ENCODE measurements around the gene HOXD9. TPM values are rescaled to one million over a fixed set of nuclear protein-coding genes. Genes with fewer than 3 reads are reported as not detected.

The HOXD9 gene
- total RNA-seq, 1 donor from 2014 or later: 12.5 TPM

- H3K27ac ChIP-seq: no peak overlapping the region
- peaks cover 5% of the 10 kb centered on the region for H3K27me3 ChIP-seq
- TF ChIP-seq POLR2A (IDR thresholded peaks at IDR 0.05) (no peak), POLR2AphosphoS5 (IDR thresholded peaks at IDR 0.05; ENCODE audit: insufficient read depth in 1 of 2, low read depth in 1 of 2) (no peak)
- TF ChIP-seq, protein P1, sequence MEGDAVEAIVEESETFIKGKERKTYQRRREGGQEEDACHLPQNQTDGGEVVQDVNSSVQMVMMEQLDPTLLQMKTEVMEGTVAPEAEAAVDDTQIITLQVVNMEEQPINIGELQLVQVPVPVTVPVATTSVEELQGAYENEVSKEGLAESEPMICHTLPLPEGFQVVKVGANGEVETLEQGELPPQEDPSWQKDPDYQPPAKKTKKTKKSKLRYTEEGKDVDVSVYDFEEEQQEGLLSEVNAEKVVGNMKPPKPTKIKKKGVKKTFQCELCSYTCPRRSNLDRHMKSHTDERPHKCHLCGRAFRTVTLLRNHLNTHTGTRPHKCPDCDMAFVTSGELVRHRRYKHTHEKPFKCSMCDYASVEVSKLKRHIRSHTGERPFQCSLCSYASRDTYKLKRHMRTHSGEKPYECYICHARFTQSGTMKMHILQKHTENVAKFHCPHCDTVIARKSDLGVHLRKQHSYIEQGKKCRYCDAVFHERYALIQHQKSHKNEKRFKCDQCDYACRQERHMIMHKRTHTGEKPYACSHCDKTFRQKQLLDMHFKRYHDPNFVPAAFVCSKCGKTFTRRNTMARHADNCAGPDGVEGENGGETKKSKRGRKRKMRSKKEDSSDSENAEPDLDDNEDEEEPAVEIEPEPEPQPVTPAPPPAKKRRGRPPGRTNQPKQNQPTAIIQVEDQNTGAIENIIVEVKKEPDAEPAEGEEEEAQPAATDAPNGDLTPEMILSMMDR (IDR thresholded peaks at IDR 0.05): no peak
- DNase-seq (ENCODE audit: extremely low spot score in 2 of 2): no peak
- H3K4me3 ChIP-seq: no peak overlapping the region
- no peaks in the 10 kb centered on the region for H3K9me3 ChIP-seq
- no peaks in the 10 kb centered on the region for H3K4me1 ChIP-seq
- intact Hi-C loops (cut with DNase I): no loop called here
- no peaks in the 10 kb centered on the region for H3K36me3 ChIP-seq
Measured at GRCh38 chr2:176172007-176172894, 49.7 kb downstream of the HOXD9 start.

GRCh38 chr2:176172895-176173566, 50.5 kb downstream of the HOXD9 start:
- Histone ChIP-seq H3K4me3 (no peak overlapping the region), H3K27me3 (peaks cover 5% of the 10 kb centered on the region), H3K27ac (no peak overlapping the region)

GRCh38 chr2:176173567-176174381, 51.3 kb downstream of the HOXD9 start:
- TF ChIP-seq, protein P1 (IDR thresholded peaks at IDR 0.05): no peak
- TF ChIP-seq POLR2A (IDR thresholded peaks at IDR 0.05) (no peak), POLR2AphosphoS5 (IDR thresholded peaks at IDR 0.05; ENCODE audit: insufficient read depth in 1 of 2, low read depth in 1 of 2) (no peak)
- H3K36me3 ChIP-seq: no peaks in the 10 kb centered on the region
- H3K27ac ChIP-seq: no peak overlapping the region
- H3K27me3 ChIP-seq: peaks cover 5% of the 10 kb centered on the region
- peaks cover 13% of the 10 kb centered on the region for H3K4me1 ChIP-seq
- H3K4me3 ChIP-seq: no peak overlapping the region
- no peak for DNase-seq (ENCODE audit: extremely low spot score in 2 of 2)
- intact Hi-C loops (cut with DNase I): no loop called here
- no peaks in the 10 kb centered on the region for H3K9me3 ChIP-seq

More at GRCh38 chr2:176172895-176173566, 50.5 kb downstream of the HOXD9 start:
- H3K36me3 ChIP-seq: no peaks in the 10 kb centered on the region
- TF ChIP-seq POLR2AphosphoS5 (IDR thresholded peaks at IDR 0.05; ENCODE audit: insufficient read depth in 1 of 2, low read depth in 1 of 2): no peak
- no peak for TF ChIP-seq POLR2A (IDR thresholded peaks at IDR 0.05)
- TF ChIP-seq, protein P1 (IDR thresholded peaks at IDR 0.05): no peak
- intact Hi-C loops (cut with DNase I): no loop called here
- H3K9me3 ChIP-seq: no peaks in the 10 kb centered on the region
- DNase-seq (ENCODE audit: extremely low spot score in 2 of 2): no peak
- peaks cover 6% of the 10 kb centered on the region for H3K4me1 ChIP-seq

- H3K27me3 ChIP-seq: peaks cover 5% of the 10 kb centered on the region
- H3K27ac ChIP-seq: no peak overlapping the region
- no peak overlapping the region for H3K4me3 ChIP-seq
- peaks cover 13% of the 10 kb centered on the region for H3K4me1 ChIP-seq
- H3K9me3 ChIP-seq: no peaks in the 10 kb centered on the region
- no peak for DNase-seq (ENCODE audit: extremely low spot score in 2 of 2)
- intact Hi-C loops (cut with DNase I): no loop called here
- no peaks in the 10 kb centered on the region for H3K36me3 ChIP-seq
- TF ChIP-seq POLR2AphosphoS5 (IDR thresholded peaks at IDR 0.05; ENCODE audit: insufficient read depth in 1 of 2, low read depth in 1 of 2): no peak
- no peak for TF ChIP-seq POLR2A (IDR thresholded peaks at IDR 0.05)
- TF ChIP-seq, protein P1 (IDR thresholded peaks at IDR 0.05): no peak
Measured at GRCh38 chr2:176174382-176174823, 51.9 kb downstream of the HOXD9 start.

MicroRNAs within 50 kb of the gene (microRNA counts, 767-probe panel; counts per million panel counts)
- 5,357 to 5,713 counts per million in 2 donors for microRNA hsa-miR-10b-5p

Small RNAs within 50 kb of the gene (microRNA-seq; reads per million reads assigned to microRNA genes)
- gene MIR10B (ENCODE audit: borderline number of aligned reads, borderline replicate concordance): 8,714 reads per million, percentile 93 among the genes with 10 or more reads in this experiment

Small RNAs within 50 kb of the gene (small RNA-seq; reads per million reads assigned to genes)
- gene MIR10B: 239,578 reads per million, percentile 100 among the genes with 10 or more reads in this experiment

Other genes with a start within 250 kb of the HOXD9 start
- gene LNPK, start 120.5 kb upstream of the HOXD9 start, total RNA-seq: 32.7 TPM
- gene EVX2, start 38.8 kb upstream of the HOXD9 start, total RNA-seq: 0.98 TPM
- 15.7 TPM for gene HOXD13, start 30.0 kb upstream of the HOXD9 start, total RNA-seq
- 1.7 TPM for gene HOXD12, start 22.9 kb upstream of the HOXD9 start, total RNA-seq
- 19.4 TPM for gene HOXD11, start 15.4 kb upstream of the HOXD9 start, total RNA-seq
- 19.6 TPM for gene HOXD10, start 5.9 kb upstream of the HOXD9 start, total RNA-seq
- 10.3 TPM for gene HOXD8, start 7.0 kb downstream of the HOXD9 start, total RNA-seq
- 4.9 TPM for gene HOXD4, start 28.8 kb downstream of the HOXD9 start, total RNA-seq
- gene HOXD3, start 34.6 kb downstream of the HOXD9 start, total RNA-seq: 11.8 TPM
- 1.2 TPM for gene HOXD1, start 65.9 kb downstream of the HOXD9 start, total RNA-seq
- 39.3 TPM for gene MTX2, start 146.7 kb downstream of the HOXD9 start, total RNA-seq